ENCODE results near the gene PLXND1.
"Not testable (repeated sequence)": the region's sequence is repeated elsewhere in the genome, so short reads cannot be mapped to it uniquely, and the experiment has no call there.

Gene PLXND1

DNA sequence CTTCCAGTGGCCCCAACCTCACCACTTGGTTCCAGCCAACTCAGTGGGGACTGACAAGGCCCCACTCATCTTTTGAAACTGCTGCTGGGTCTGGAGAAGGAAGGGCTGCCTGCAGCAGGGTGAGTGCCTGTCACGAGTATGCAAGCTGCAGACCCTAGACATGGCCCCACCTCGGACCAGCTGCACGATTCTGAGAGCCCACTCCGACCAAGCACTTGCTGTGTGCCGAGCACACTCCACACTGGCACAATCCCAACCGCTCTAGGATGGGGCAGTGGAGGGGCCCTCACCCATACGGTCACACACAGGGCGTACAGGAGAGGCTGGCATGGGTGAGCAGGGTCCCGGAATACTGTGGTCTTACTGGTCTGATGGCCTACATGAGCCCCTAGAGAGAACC, 8.0 kb upstream of the PLXND1 start:
- DNase-seq (ENCODE audit: low read depth): no peak

DNA sequence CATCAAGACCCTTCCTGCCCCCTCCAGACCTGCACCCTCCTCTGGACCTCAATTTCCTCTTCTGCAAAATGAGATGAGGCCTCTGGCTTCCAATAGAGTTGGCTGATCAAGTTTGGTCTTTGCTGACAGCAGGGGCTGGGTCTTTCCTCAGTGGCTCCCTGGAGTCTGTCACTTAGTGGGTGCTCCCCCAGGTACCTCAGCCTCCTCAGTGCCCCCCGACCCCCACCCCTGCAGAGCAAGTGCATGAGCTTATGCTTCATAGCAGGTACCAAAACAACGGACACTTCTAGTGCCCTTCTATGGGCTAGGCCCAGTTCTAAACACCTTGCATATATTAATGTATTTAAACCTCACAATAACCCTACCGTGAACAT, 6.9 kb upstream of the PLXND1 start:
- DNase-seq (ENCODE audit: low read depth): no peak

DNA sequence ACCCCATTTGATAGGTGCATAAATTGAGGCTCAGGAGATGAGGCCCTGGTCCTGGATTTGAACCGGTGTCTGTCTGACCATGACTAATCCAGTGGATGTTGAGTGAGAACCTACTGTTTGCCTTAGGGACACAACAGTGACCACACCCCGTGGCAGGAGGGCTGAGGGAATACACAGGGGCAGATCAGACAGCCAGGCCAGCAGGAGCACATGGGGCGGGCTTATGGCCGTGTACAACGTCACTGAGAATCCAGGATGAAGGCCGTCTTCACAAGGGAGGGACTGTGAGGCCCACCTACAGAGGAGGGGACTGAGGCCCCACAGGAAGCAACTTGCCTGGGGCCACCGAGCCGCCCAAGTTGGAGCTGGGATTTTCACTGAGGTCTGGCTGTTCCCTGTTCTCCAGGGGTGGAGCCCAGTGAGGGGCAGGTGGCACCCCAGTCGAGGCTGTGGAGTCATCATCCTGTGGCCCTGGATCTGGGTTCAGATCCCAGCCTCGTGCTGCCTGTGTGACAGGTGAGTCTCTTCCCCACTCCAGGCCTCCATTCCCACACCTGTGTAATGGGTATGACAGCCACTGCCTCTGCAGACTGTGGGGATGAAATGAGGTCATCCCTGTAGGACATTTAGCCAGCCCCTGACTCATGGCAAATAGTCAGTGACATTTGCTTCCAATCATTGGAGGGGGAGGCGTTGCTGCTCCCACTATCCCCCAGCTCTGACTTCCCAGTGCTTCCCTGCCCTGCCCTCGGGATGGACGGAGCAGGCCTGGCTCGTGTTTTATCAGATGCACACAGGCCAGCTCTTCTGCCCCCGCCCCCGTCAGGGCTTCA, 6.3 kb upstream of the PLXND1 start:
- DNase-seq (ENCODE audit: low read depth): no peak

DNA sequence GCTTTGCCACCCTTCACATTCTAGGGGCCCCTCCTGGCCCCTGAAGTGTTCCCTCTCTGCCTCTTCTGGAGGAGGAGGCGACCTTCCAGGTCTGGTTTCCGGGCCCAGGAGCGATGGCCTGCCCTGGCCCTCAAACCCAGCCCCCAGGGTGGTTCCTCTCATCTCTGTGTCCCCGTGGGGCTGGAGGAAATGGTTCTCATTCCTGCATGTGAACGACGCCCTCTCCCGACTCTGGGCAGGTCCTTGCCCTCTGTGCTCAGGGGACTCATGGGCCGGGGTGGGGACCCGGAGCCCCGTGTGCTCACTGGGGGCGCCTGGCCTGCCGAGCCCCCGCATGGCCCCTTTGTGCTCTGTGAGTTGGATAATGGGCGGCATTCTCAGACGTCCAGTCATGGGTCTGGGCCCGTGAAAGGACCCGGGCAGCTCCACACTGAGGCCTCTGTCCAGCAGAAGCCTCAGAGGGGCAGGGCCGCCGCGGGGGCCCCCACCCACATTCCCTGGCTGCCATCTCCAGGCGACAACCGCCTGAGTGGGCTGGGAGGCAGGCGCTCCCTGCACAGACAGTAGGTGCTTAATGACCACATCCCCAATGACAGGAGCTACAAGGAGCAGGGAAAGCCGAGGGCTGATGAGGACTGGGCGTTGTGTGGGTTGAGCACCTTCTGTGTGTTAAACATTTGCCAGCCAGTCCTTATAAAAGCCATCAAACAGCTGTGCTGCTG, 5.5 kb upstream of the PLXND1 start:
- no peak for DNase-seq (ENCODE audit: low read depth)

DNA sequence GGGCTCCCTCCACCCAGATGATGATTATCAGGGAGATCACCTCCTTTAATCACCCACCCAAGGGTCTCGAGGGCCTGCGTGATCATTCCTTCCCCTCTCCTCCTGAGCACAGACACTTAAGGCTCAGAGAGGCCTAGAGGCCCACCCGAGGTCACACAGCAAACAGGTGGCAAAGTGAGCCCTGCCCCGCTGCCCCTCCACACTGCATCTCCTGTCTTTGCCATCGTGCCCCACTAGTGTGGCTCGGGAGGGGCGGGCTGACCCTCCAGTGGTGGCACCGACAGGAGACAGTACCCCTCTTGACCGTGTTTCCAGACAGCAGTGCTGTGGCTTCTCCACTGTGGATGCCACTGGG, 4.9 kb upstream of the PLXND1 start:
- no peak for DNase-seq (ENCODE audit: low read depth)

DNA sequence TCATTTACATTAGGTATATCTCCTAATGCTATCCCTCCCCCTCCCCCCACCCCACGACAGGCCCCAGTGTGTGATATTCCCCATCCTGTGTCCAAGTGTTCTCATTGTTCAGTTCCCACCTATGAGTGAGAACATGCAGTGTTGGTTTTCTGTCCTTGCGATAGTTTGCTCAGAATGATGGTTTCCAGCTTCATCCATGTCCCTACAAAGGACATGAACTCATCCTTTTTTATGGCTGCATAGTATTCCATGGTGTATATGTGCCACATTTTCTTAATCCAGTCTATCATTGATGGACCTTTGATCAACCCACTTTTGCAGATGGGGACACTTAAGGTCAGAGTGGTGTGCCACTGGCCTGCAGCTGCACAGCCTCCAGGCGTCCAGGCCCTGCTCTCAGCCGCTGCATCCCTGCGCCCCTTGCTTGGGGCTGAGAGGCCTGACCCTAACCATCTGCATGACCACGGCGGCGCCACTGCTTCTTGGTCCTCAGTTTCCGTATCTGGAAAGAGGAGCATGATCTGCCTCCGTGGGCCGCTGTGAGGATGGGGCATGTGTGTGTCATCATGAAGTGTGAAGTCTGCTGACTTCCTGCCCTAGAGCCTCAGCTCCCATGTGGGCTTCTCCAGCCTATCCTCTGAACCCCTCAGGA, 4.4 kb upstream of the PLXND1 start:
- DNase-seq (ENCODE audit: low read depth): not testable (repeated sequence)

DNA sequence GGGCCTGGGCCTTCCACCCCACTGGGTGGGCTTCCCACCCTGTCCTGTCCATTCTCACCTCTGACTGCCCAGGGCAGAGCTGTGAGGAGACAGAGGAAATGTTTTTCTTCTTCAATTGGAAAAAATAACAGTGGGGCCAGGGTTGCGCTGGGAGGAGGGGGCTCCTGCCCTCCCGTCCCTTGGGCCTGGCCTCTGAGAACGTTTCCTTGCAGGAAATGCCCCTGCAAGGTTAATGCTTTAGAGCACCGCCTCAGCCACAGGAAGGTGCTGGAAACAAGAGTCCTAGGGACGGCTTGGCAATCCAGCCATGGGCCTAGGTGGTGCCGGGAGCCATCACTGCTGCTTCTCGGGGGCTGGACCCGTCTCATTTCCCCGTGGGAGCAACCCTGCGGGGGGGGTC, 3.8 kb upstream of the PLXND1 start:
- DNase-seq (ENCODE audit: low read depth): no peak

DNA sequence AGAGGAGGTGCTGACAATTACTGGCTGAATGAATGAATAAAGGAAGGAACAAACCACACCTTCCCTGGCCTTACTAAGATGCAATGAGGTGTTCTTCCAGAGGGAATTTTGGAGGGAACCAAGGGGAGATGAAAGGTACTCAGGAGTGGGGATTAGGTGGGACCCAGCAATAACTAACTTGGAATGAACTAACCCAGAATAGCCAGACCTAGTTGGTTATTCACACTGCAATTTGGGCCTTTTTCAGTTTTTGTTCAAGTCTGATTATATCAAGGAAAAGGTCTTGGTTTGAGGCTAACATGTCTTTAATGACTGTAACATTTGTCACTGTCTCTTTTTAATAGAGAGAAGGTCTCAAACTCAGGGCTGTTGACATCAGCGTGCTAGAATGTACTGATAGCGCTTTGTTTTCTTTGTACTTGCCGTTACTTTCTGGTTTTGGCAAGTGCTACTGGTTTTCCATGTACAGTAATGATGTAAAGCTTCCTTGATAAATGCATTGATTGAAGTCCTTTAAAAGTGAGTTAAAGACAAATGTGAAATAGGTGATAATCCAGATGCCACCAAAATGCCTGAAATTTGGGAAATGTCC, 3.2 kb upstream of the PLXND1 start:
- no peak for DNase-seq (ENCODE audit: low read depth)

DNA sequence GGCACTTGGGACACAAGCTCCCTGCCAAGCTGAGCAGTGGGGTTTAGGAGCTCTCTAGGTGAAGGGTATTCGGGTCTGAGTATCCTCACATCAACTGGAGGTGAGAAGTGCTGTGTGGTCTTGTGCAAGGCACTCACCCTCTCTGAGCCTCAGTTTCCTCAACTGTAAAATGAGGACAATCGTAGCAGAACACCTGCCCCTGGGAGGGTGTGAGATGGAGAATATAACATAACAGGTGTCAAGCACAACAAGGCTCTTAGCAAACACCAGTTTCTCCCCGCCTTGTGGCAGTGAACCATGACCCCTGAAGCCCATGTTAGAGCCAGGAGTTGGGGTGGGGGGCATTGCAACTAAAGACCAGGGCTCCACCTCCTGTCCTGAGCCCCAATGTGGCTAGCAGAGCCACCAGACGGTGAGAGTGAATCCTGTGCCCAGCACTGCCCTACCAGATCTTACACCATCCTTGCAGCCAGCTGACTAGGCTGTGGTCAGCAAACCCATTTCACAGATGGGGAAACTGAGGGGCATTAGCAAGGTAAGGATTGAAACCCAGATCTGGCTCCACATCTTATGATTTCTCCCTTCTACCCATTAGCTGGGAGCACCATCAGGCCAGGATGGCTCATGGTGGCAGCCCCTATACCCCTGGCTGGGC, 2.6 kb upstream of the PLXND1 start:
- DNase-seq (ENCODE audit: low read depth): no peak

DNA sequence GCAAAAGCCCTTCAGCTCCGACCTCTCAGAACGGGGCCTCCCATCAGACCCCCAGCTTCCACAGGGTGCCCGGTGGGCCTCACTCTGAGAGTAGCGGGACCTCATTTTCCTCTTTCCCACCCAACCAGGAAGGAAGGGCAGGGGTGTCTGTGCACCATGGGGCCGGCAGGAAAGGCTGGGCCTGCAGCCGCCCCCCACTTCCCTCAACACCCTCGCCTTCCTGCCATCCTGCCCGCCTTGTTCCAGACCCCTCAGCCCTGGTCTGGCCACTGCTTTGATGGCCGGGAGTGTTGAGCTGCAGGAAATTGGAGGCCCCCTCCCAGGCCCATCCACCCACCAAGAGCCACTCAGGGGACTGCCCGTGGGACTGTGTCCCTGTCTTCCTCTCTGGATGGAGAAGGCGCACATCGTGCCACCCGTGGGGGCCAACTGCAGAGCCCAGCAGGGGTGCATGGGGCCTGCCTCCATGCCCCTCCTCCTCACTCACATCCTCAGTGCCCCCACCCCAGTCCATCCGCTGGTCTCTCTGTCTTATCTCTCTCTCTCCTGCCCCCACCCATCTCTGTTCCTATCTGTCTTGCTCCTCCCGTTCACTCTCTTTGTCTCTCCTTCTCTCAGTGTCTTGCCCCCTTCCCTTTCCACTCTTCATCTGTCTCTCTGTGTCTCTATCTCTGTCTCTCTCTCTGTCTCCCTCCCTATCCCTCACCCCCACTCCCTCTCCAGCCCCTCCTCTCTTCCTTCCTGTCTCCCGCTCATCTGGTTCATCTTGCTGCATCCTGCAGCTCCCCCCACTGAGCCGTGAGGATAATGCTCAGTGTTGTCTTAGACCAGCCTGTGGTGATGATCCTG, 1.8 kb upstream of the PLXND1 start:
- DNase-seq (ENCODE audit: low read depth): no peak

DNA sequence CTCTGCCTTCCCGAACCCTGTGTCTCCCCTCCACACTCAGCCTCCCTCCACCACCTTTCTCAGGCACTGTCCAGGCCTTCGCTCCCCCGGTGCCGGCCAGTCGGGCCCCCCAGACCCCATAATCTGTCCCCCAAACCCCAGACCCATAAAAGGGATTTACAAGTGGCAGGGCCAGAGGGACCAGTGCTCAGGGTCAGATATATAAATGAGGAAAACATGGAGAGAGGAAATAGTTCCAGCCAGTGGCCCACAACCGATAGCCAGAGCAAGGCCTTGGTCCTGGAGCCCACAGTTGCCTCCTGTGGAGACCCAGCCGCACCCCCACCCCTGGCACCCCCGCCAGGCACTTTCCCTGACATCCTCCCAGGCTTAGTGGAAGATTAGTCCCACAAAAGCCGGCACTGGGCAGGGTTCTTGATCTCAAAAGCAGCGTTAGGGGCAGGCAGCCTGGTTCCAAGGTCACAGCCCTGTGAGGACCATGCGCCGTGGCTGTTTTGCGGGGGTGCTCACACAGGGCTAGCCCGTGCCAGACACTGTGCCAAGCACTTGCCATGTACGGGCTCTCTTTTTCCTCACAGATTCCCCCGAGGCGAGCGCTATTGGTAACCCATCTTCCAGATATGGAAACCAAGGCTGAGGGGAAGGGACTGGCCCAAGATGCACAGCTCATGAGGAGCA, 1.1 kb upstream of the PLXND1 start:
- DNase-seq (ENCODE audit: low read depth): no peak

DNA sequence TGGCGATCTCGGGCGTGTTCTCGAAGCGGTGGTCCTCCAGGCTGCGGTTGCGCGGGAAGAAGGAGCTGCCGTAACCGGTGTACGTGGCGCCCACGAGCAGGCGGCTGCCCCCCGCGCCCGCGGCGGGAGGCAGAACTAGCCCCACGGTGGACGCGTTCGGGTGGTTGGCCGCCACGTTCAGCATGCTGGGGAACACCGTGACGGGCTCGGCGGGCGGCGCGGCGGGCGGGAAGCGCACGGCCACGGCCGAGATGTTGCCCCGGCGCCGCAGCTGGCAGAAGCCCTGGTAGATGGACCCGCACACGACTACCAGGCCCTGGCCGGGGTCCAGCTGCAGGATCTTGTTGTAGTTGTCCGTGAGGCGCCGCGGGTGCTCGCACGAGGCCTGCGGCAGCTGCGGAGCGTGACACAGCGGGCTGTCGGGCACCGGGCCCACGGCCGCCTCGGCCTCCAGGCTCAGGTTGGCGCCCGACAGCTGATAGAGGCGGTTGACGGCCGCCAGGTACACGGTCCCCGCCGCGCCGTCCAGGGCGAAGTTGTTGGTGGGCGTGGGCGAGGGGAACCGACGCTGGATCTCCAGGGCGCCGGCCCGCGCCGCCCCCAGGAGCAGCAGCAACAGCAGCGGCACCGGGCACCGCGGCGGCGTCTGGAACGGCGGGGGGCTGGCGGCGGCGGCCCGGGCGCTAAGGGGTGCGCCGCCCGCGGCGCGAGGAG, 397 bp downstream of the PLXND1 start:
- DNase-seq (ENCODE audit: low read depth): no peak

DNA sequence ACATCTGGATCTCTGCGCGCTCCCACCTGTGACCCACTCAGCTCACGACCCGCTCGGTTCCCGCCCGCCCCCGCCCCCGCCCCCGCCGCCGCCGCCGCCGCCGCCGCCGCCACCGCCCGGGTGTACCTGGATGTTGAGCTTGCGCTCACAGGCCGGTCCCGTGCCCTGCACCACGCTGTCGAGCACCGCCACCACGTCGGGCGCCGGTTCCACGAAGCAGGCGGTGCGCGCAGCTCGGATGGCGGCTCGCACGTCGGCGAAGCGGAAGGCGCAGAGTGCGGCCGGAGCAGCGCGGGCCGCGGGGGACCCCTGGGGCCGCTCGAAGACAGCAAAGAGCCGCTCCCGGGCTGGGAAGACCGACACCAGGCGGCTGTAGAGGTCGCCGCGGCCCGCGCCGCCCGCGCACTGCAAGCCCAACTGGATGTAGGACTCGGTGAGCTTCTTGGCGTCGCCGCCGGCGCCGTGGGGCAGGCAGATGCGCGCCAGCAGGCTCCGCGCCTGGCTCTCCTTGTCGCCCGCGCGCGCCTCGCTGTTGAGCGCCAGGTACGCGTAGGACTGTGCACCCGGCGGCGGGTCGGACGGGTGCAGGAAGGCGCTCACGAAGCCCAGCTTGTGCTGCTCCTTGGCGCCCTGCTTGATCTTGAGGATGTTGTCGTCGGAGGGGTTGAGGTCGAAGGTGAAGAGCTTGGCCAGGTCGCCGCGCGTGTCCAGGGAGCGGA, 1.1 kb downstream of the PLXND1 start:
- peak; percentile 18 for DNase-seq (ENCODE audit: low read depth)

DNA sequence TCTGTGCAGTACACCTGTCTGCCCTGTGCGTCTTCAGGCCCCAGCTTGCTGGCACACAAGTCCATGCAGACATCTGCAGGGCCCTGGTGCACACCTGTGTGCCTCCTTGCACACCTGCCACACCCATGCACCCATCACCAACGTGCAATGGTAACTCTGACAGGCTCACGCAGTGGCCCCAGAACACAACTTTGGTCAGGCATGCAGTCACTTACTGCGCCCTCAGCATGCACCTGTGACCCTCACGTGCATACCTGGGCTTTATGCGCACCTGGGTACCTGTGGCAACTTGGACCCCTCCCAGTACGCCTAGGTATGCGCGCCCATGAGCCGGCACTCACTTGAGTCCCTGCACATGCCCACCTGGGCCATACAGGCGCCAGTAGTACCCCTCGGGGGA, 1.7 kb downstream of the PLXND1 start:
- DNase-seq (ENCODE audit: low read depth): no peak

DNA sequence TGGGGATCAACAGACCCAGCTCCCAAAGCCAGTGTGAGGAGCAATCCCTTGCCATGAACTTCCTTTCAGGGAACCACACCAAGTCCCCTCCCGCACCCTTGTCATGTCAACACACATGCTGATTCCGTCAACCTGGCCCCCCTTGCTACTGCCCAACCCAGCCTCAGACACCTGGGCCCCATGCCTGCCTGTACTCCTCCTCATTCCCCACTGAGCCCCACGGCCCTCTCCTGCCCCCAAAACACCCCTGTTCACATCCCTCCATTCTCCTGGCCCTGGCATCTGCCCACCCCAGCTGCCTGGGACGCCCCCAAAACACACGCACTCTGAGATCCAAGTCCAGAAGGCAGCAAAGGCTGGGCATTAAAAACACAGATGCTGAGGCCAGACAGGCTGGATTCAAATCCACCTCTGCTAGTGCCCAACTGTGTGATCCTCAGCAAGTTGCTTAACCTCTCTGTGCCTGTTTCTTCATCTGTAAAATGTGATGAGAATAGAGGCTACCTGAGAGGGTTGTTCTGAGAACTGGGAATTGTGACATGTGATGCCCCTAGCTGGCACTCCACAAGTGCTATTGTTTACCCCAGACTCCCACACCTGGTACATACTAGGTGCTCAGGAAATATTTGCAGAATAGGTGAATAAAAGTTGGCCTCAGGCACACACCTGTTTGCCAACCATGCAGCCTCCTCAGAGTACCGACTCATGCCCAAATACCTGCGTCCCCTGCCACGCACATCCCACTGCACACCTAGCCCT, 2.3 kb downstream of the PLXND1 start:
- DNase-seq (ENCODE audit: low read depth): no peak

DNA sequence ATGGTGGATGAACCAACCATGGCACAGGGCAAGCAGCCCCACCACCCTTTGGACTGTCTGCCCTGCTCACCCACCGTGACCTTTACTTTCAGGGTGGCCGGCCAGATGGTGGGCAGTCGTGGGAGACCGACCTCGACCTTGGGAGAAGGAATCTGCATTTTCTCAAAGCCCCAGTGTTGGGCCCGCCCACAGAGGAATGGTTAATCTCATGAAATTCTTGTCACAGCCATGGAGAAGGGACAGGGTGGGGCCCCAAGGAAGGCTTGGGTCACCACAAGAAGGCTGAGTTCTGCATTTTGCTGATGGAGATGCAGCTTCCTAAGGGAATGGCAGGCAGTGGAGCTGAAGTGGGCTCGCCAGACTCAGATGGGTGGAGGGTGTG, 2.9 kb downstream of the PLXND1 start:
- DNase-seq (ENCODE audit: low read depth): no peak

DNA sequence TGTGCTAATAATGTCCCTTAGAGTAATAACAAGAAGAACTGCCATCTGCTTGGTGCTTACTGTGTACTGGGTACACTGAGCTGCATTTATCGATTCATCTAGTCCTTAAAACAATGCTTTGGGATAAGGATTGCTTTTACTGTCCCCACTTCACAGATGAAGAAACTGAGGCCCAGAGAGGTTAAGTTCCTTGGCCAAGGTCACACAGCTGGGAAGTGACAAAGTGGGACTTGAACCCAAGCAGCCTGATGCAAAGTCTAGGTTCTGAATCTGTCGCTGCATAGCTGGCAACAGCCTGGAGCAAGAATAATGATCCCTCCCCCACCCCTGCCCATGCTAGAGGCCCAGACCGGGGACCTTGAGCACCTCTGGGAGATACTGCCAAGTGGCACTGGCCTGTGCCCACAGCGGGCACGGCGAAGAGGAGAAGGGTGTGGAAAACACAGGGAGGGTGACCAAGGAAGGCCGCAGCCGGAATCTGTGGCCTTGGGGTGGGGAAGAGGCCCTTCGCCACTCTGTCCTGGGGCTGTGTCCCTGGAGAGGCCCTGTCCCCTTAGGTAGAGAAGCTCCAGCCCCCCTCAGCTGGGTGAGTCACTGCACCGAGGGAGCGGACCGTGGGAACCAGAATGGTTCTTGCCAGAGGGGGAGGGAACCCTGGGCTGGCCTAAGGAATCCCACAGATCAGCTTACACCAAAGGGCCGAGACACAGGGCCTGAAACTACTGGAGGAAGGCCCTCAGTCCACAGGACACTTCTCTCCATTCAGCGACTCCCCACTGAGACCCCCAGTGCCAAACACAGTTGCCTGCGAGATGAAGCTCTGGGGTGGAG, 3.5 kb downstream of the PLXND1 start:
- no peak for DNase-seq (ENCODE audit: low read depth)

DNA sequence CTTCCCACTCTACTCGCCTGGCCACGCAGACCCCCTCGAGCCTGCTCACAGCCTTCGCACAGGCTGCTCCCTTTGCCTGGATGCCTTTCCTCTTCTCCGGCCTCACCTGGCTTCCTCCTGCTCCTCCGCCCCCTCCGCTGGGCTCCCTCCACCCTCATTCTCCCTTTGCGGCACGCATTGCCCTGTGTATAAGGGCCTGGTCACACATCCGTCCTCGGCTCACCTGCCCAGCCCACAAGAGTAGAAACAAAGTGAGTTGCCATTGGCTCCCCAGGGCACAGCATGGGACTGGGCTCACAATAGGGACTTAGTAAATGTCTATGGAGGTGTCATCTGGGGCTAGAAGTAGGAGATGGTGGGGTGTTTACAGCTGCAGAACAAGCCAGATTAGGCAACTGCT, 4.2 kb downstream of the PLXND1 start:
- no peak for DNase-seq (ENCODE audit: low read depth)

All from stimulated activated CD8-positive, alpha-beta memory T cell treated with anti-CD3 and anti-CD28 coated beads, Interleukin-12 subunit alpha, Interleukin-12 subunit beta, amount 100 ng/mL, for 4 hours (primary cell).